Activated CD4-positive, alpha-beta T cell treated with anti-CD3 and anti-CD28 coated beads, Interleukin-2, amount 50 U/mL, for 1 hour (primary cell): ENCODE measurements around the gene LRRK1.

ENCODE experiments used
- DNase-seq: peaks from one replicate; pipeline ENCODE4 v3.0.0-alpha.2; 2020

Gene LRRK1

DNA sequence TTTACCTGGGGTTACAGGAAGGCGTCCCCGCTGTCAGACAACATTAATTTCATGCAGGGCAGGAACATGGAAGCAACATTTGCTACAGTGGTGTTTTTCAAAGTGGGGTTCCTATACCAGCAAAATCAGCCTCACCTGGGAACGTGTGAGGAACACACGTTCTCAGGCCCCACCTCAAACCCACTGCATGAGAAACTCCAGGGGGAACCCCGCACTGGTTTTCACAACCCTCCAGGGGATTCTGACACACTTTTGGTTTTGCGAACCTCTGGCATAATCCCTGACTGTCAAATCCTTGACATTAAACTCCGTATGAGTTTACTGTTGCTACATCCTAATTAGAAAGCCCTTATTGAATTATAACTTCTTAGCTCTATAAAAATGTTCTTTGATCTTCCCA, 127.7 kb downstream of the LRRK1 start:
- no peak for DNase-seq

DNA sequence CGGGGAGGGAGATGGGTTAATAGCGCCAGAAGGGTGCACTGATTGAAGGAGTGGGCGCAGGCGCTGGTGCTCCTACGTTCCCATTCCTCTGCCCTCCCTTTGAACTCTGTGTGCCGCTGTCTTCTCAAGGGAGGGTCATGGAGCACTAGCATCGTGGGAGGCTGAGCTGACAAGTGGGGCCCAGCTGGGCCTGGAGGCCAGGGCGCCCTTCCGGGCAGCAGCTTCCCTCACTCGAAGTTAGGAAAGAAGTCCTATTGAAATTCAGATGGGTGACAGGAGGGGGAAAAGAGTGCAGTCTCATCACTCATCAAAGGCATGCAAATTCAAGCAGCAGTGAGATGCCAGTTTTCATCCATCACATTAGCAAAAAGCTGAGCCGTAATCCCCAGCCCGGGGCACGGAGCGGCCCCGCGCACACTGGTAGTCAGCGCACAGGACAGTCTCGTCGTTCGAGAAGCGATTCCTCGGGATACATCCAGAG, 128.2 kb downstream of the LRRK1 start:
- DNase-seq = no peak

DNA sequence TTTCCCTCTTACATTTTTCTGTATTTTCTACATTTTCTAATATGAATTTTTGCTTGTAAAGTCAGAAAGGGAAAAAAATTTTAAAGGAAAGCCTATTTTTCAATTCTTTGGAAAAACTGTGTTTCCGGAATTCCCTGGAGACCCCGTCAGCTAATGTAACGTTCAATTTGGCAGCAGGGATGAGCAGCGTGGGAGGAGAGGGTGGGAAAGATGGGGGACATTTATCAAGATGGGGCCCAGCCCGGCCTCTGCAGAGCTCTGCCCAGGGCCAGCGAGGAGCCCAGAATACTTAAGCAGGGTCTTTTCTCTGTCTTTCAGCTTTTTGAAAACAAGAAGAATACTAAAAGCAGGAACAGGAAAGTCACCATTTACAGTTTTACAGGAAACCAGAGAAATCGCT, 129.0 kb downstream of the LRRK1 start:
- no peak for DNase-seq

DNA sequence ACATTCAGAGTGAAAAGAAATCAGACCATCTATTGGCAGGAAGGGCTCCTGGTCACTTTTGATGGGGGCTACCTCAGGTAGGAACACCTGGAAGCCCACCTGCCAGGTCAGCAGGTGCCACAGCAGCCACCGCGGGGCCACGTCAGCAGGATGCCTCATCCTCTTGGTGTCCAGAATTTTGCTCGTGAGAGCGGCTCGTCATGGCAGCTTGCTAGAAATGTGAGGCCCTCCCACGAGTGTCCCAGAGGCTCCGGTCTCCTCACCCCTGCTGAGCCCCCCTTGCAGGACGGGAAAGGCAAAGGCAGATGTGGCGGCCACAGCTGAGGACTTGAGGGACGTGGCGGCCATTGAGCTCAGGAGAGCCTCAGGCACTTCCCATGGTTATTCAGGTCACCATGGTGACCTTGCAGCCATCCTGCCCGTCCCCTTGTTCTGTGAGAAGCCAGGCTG, 129.4 kb downstream of the LRRK1 start:
- no peak for DNase-seq

DNA sequence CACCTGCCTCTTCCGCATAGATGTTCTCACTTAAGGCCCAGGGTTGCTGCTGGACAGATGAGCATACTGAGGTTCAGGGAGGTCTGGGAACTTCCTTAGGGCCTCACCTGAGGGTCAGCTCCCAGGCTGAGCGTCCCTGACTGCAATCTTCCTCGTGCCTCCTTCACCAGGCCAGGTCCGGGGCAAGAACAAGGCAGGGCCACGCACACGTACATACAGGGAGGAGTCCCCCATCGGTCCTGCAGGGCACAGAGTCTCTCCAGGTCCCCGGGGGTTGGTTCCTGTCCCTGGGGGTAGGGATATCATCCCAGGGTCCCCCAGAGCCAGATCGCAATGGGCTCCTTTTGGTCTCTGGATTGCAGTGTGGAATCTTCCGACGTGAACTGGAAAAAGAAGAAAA, 130.1 kb downstream of the LRRK1 start:
- DNase-seq = no peak

DNA sequence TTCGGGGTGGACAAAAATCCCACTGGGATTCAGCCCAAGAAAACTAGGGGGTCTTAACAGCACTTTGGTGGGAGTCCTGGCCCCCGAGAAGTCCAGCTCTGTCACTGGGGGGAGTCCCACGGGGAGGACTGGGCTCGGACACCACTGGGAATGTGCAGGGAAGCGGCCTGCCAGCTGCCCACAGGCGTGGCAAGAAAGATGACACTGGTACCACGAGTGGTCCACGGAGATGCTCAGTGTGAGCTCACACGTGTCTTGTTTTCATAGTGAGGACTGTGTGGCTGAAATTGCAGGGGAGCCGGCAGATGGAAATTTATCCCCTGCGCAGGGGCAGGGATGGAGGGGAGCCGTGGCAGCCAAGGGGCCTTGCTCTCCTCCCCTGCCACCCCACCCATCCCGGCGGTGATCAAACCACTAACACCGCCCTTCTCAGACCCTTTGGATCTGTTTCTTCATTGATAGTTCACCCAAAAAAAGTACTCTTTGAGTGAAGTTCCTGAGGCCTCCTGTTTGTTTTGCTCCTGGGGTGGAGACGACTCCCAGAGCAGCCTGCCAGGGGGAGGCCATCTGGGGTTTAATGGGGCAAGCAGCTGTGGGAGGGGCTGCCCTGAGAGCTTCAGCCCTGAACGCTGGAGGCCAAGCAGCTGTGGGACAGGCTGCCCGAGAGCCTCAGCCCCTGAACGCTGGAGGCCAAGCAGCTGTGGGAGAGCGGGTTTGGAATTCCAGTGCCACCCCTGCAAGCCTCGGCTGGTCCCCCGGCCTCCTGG, 130.9 kb downstream of the LRRK1 start:
- no peak for DNase-seq

DNA sequence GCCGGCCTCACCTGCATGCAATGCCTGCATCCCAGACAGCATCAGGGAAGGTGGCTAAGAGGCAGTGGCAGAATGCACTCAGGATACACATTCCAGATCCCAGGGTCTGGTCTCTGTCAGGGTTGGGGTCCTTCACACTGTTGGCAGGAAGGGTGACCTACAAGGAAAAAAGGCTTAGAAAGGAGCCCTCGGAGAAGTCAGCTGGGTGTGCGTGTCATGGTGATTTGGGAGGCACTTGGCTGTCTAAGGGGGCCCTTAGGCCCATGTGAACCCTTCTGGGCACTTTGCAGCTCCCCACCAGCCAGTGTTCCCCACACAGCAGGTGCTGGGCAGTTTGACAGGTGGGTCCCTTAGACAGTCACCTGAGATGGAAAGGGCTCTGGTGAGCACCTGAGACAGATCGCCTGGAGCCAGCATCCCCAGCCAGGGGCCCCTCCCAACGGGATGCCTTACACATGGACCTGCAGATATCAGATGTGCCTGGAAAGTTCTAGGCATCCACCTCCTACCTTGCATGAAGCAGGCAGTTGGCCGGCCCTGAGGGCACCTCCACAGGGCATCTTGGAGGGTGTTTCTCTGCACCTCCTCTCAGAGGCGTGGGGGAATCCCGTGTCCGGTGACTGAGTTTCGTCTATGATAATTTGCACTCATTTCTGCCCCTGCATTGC, 131.6 kb downstream of the LRRK1 start:
- no peak for DNase-seq

DNA sequence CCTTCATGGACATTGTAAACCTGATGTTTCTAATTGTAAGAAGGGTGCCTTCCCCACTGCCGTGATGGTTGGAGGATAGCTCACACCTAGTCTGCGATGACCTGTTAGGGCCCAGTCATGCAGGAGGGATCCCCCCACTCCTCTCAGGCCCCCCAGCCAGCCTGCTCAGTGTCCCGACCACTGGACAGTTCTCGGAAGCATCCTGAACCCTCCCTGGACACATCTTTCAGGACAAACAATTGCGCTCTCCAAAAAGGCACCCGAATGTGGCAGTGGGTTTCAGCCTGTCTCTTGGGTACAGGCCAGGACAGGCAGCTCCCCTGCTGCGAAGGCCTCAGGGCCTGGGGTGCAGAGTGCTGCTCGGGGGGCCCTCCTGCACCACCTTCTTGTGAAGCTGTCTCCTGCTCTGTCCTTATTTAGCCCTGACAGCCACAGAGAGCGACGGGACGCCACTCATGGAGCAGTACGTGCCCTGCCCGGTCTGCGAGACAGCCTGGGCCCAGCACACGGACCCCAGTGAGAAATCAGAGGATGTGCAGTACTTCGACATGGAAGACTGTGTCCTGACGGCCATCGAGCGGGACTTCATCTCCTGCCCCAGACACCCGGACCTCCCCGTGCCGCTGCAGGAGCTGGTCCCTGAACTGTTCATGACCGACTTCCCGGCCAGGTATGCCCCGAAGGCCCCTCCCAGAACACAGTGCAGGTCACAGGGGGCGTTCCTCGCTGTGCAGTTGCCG, 132.3 kb downstream of the LRRK1 start:
- DNase-seq = no peak

DNA sequence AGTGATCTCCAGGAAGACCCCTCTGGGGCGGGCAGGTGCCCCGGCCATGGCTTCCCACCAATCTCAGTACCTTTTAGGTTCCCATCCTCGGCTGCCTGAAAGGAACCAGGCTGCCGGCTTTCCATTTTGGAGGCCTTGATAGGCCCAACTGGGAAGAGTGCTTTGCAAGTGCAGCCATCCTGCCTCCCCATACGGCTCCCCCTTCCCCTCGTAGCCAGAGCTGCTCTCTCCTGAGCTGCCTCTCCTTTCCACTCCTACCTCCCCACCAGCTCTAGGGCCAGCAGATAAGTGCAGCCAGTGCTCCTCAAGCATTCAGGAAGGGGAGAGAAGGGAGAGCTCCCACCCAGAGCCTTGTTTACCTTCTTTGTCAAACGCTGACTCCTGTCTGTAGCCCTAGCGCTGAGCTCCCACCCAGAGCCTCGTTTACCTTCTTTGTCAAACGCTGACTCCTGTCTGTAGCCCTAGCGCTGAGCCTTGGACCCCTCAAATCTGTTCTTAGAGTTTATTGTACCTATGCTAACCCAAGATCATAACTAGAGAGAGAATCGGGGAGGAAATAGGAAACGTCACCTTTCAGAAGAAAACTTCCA, 133.0 kb downstream of the LRRK1 start:
- no peak for DNase-seq

DNA sequence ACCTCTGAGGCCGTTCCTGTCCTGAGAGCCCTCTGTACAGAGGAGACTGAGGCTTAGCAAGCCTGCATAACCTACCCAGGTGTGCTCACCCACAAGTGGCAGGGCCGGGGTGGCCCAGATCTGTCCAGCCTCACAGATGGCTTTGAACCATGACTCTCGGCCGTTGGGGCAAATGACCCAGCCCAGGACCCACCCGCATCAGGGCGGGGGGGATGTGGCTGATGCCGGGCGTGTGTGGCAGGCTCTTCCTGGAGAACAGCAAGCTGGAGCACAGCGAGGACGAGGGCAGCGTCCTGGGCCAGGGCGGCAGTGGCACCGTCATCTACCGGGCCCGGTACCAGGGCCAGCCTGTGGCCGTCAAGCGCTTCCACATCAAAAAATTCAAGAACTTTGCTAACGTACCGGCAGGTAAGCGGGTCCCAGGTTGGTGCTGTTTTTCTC, 133.5 kb downstream of the LRRK1 start:
- no peak for DNase-seq

DNA sequence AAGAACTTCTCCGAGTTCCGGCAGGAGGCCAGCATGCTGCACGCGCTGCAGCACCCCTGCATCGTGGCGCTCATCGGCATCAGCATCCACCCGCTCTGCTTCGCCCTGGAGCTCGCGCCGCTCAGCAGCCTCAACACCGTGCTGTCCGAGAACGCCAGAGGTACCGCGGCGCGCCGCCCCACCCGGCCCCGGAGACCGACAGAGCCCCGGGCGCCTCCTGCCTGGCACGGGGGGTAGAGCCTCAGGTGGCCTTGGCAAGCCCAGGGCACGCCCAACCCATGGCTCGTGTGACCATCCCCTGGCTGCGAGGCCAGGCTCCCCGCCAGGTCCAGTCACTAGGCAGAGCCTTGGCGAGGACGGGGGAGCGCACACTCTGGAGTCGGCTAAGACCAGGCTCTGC, 134.1 kb downstream of the LRRK1 start:
- DNase-seq = no peak

DNA sequence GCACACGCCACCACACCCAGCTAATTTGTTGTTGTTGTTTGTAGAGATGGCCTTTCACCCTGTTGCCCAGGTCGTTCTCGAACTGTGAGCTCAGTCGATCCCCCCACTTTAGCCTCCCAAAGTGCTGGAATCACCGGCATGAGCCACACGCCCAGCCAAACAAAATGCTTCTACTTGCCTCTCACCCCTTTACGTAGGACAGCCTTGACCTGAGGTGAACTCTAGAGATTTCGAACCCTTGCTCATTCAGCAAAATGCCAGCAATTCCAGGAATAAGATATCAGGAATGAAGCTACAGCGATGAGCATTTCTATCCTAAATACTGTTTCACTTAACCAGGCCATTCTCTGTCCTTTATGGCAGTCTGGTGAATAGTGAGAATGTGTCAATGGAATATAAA, 135.0 kb downstream of the LRRK1 start:
- DNase-seq = no peak

DNA sequence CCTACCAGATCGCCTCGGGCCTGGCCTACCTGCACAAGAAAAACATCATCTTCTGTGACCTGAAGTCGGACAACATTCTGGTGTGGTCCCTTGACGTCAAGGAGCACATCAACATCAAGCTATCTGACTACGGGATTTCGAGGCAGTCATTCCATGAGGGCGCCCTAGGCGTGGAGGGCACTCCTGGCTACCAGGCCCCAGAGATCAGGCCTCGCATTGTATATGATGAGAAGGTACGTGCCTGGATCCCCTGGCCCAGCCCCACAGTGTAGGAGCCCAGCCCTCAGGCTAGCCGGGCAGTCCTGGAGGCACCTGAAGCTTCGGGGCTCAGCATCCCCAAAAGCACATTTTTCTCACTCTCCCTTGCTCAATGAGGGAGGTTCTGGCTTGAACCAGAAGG, 135.8 kb downstream of the LRRK1 start:
- no peak for DNase-seq

DNA sequence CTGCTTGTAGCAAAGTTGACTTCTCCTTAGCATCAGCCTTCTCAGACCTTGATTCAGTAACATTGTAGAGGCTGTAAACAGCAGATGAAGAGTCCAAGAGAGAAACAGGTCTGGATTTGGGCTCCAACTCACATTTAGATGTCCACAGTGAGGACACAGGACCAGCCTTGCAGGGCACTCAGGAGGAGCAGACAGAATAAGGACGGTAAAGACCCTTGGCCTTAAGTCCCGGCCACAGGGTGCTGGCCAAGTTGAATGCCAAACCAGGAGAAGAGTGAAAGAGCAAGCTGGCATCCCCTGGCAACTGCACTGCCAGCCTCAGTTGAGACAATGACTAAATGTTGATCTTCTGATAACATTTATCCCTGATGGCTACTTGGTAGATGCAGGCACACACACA, 136.3 kb downstream of the LRRK1 start:
- no peak for DNase-seq

DNA sequence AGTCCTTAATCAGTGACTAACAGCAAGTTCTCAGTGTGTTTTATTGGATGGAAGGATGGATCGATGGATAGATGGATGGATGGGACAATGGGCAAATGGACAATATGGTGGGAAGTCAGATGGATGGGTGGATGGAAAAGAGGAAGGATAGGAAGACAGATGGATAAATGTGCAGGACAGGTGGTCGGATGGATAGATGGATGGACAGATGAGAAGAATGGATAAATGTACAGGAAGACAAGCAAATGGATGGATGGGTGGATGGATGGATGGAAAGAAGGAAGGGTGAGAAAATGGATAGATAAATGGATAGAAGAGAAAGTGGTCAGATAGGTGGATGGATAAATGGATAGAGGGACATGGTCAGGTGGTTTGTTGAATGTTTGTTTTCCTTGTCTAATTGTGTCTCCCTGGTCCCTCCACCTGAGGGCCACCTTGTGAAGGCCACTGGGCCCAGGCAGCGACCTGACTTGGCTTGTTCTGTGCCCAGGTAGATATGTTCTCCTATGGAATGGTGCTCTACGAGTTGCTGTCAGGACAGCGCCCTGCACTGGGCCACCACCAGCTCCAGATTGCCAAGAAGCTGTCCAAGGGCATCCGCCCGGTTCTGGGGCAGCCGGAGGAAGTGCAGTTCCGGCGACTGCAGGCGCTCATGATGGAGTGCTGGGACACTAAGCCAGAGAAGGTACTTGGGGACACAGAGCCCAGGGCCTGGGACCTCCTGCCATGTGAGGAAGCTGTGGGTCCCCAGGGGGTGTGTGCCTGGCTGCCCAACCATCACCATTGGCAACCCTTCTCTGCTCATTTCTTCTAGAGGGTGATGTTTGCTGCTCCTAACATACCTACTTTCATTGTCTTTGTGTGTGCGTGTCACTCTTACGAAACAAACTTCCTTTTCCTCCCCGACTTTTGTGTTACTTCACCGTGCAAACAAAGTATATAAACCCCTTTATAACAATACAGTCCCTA, 137.5 kb downstream of the LRRK1 start:
- DNase-seq = no peak

DNA sequence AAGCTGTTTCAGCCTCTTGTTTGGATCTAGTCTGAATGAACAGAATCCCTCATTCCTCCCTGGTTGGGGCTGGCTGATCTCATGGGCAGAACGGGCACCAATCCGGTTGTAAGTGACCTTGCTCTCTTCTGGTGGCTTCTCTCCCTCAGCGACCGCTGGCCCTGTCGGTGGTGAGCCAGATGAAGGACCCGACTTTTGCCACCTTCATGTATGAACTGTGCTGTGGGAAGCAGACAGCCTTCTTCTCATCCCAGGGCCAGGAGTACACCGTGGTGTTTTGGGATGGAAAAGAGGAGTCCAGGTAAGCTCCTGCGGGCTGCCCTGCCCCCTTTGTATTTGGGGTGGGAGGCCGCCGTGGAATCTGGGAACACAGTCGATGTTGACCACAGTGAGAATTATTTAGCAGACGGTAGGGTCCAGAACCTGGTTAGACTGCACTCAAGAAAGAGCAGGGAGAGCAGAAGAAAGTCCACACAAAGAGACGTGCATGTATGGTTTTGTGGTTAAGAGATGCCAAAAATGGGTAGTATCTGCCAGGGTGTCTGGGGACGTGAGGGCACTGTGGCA, 138.8 kb downstream of the LRRK1 start:
- no peak for DNase-seq

DNA sequence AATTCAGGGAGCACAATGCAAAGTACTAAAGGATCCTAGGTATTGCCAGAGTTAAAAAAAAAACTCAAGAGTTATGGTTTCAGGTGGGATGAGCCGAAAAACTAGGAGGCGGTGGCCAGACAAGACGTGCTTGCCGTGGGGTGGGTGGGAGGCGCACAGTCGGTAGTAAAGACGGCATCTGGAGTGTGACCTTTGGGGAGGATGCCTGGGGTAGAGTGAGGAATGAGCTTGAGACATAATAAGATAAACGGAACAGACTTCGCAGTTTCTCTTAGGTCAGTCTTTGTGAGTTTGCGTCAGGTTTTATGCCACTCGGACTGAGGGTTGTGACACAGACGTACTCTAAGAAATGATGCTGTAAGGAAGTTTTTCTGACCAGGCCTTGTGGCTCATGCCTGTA, 139.6 kb downstream of the LRRK1 start:
- DNase-seq = no peak

DNA sequence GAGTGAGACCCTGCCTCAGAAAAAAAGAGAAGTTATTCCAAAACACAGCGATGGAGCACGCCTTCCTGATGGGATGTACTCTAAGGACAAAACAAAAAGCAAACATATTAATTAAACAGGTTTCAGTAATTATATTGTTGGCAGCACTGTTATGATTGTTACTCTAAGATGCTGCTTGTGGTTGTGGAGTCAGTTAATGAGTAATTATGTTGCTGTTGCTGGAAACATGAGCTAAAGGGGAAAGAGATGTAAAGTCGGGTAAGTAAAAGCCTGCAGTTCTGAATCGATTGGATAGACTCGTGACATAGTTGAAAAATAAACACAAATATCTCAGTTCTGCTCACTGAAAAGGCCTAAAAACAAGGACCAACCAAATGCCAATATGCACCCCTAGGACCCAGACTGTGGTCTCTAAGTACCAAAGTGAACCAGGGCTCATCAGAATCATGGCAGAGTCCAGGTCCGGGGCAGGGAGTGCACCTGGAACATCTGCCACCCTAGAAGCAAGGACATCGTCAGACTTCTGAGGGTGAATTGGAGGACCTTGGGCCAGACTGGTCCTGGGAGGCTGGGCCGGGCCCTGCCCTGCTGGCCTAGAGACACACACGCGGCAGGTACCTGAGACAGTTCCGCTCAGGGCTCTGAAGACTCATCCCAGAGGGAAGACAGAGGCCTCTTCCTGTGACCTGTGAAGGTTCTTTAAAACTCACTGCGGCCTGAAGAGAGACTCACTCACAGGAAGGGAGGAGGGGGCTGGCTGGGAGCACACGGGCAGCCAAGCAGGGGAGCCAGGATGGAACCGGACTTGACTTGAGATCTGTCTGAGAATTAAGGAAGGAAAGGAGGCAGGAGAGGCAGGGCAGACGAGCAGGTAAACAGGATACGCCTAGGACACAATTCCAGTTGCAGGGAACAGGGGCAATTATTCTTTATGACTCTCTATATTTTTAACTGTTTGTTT, 140.5 kb downstream of the LRRK1 start:
- no peak for DNase-seq

DNA sequence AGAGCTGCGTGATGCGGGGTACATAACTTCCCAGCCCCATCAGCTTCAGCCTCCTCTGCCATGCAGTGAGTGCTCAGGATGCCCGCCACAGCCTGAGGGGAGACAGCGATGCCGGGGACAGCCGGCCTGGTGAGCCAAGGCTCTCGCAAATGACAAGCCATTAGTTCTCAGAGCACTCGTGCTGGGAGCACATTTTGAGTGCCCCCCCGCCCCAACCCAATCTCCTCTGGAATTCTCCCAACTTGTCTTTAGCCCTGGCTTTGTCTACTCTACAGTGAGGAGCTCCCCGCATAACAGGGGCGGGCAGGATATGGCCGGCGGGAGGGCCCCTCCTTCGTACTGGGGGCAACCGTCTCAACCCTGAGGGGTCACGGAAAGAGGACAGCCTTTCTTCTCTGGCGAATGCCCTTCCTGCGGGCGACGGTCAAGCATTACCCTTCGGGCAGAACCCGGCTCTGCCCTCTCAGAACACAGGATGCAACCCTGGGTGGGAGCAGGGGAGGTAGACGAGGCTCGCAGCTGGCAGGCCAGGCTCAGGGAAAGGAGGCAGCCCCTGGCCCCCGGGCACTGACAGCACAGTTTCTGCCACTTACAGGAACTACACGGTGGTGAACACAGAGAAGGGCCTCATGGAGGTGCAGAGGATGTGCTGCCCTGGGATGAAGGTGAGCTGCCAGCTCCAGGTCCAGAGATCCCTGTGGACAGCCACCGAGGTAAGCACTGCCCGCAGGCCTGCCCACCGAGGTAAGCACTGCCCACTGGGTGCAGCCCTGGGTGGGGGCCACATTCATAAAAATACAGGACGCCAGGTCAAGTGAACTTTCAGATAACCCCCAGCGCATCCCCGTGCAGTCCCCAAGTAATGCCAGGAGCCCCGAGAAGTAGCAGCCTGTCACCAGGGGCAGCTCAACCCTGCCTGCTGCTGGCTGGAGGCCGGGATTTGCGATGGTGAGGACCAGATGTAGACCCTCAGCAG, 141.7 kb downstream of the LRRK1 start:
- no peak for DNase-seq
